ENCODE results near the gene RPTOR.

DNA sequence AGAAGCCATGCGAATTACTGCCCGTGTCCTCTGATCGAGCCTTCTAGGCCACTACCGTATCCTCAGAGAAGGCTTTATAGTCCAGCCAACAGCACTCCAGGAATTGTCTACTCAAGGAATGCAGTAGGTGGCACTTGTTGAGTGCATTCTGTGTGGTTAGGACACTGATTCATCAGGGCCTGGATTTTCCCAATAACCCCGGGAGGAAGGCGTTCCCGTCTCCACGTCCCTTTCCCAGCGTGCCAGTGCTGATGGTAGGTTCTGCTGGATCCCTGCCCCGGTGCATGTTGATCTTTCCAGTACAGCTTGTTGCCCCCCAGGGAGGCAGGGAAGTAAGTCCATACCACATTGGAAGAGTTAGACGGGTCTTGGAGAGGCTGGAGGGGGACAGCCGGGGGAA, 122.2 kb downstream of the RPTOR start:
- TF ChIP-seq EED (IDR thresholded peaks at IDR 0.05; ENCODE audit: low read depth): no peak
- TF ChIP-seq BHLHE40 (IDR thresholded peaks at IDR 0.05; ENCODE audit: borderline replicate concordance in 1 of 2, low read depth in 2 of 2, low read length in 1 of 2): no peak
- TF ChIP-seq RCOR1 (conservative IDR thresholded peaks at IDR 0.05; ENCODE audit: low read depth, low read length): no peak
- no peak for TF ChIP-seq POLR2A (IDR thresholded peaks at IDR 0.05; ENCODE audit: low read depth, low read length)
- TF ChIP-seq, protein P1, sequence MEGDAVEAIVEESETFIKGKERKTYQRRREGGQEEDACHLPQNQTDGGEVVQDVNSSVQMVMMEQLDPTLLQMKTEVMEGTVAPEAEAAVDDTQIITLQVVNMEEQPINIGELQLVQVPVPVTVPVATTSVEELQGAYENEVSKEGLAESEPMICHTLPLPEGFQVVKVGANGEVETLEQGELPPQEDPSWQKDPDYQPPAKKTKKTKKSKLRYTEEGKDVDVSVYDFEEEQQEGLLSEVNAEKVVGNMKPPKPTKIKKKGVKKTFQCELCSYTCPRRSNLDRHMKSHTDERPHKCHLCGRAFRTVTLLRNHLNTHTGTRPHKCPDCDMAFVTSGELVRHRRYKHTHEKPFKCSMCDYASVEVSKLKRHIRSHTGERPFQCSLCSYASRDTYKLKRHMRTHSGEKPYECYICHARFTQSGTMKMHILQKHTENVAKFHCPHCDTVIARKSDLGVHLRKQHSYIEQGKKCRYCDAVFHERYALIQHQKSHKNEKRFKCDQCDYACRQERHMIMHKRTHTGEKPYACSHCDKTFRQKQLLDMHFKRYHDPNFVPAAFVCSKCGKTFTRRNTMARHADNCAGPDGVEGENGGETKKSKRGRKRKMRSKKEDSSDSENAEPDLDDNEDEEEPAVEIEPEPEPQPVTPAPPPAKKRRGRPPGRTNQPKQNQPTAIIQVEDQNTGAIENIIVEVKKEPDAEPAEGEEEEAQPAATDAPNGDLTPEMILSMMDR (IDR thresholded peaks at IDR 0.05 in 2 of 3, conservative IDR thresholded peaks at IDR 0.05 in 1 of 3; ENCODE audit: control insufficient read depth in 2 of 3, extremely low read depth in 1 of 3, insufficient read depth in 1 of 3, low read depth in 3 of 3, low read length in 3 of 3): no peak
